Large intestine (tissue), 3 donors: Measurements from ENCODE around the gene HIRA. TPM values are rescaled to one million over a fixed set of nuclear protein-coding genes. Genes with fewer than 3 reads are reported as not detected.

ENCODE experiments used
- DNase-seq, 2 donors: peaks; one replicate each; pipeline versions ENCODE4 v3.0.0 to v3.0.0-alpha.2; 2013
- H3K27ac ChIP-seq: one replicate; pipeline ENCODE4 v1.5.1; 2013; ENCODE audit warnings: low read length
- H3K27me3 ChIP-seq: 2 replicates; pipeline ENCODE4 v1.6.1; 2013; ENCODE audit warnings: low read length; ENCODE audit not compliant: control insufficient read depth, insufficient read depth
- H3K36me3 ChIP-seq: 2 replicates; pipeline ENCODE4 v1.6.1; 2013; ENCODE audit warnings: low read length; ENCODE audit not compliant: control insufficient read depth, insufficient read depth
- H3K4me1 ChIP-seq: one replicate; pipeline ENCODE4 v1.6.1; 2013; ENCODE audit warnings: low read length; ENCODE audit not compliant: control insufficient read depth, insufficient read depth
- H3K4me3 ChIP-seq: one replicate; pipeline ENCODE4 v1.5.1; 2013; ENCODE audit warnings: low read length
- H3K9me3 ChIP-seq: one replicate; pipeline ENCODE4 v1.6.1; 2013; ENCODE audit warnings: mild to moderate bottlenecking, low read depth, low read length, moderate library complexity; ENCODE audit not compliant: control insufficient read depth
- WGBS: methylation state at CpG from one replicate; pipeline ENCODE4 v1.1.5; 2013; ENCODE audit warnings: low lambda C conversion rate; ENCODE audit not compliant: insufficient coverage; 5-methylcytosine and 5-hydroxymethylcytosine counted together
- polyA plus RNA-seq: library from polyadenylated mRNA; unstranded; fragments of 120-200 nt; gene quantifications from one replicate; pipeline ENCODE4 v1.2.1, GENCODE V29; 2013

HIRA gene
- polyA plus RNA-seq, 1 donor = 29.6 TPM

- DNase-seq = no peak
- Histone ChIP-seq H3K27ac (no peak overlapping the region), H3K9me3 (no peaks in the 10 kb centered on the region), H3K27me3 (no peaks in the 10 kb centered on the region), H3K4me3 (no peak overlapping the region), H3K4me1 (no peaks in the 10 kb centered on the region), H3K36me3 (peaks cover 92% of the 10 kb centered on the region)
- WGBS = no CpG with 5 or more reads among the region's 14 CpGs
Observed at GRCh38 chr22:19357270-19358105, 74.0 kb downstream of the HIRA start.

GRCh38 chr22:19356708-19357269 lies 74.7 kb downstream of the HIRA start:
- no CpG with 5 or more reads among the region's 8 CpGs for WGBS
- no peak overlapping the region for H3K4me3 ChIP-seq
- H3K36me3 ChIP-seq = peaks cover 95% of the 10 kb centered on the region
- no peak for DNase-seq
- H3K9me3 ChIP-seq = no peaks in the 10 kb centered on the region
- H3K27me3 ChIP-seq = no peaks in the 10 kb centered on the region
- H3K4me1 ChIP-seq = no peaks in the 10 kb centered on the region
- H3K27ac ChIP-seq = no peak overlapping the region

- Histone ChIP-seq H3K27me3 (no peaks in the 10 kb centered on the region), H3K4me3 (no peak overlapping the region), H3K27ac (no peak overlapping the region), H3K36me3 (peaks cover 95% of the 10 kb centered on the region), H3K4me1 (no peaks in the 10 kb centered on the region), H3K9me3 (no peaks in the 10 kb centered on the region)
- WGBS = no CpG with 5 or more reads among the region's 7 CpGs
- no peak for DNase-seq
Observed at GRCh38 chr22:19355413-19356157, 75.9 kb downstream of the HIRA start.

- Histone ChIP-seq H3K36me3 (peaks cover 95% of the 10 kb centered on the region), H3K4me1 (no peaks in the 10 kb centered on the region), H3K27ac (no peak overlapping the region), H3K4me3 (no peak overlapping the region), H3K9me3 (no peaks in the 10 kb centered on the region), H3K27me3 (no peaks in the 10 kb centered on the region)
- no peak for DNase-seq
- WGBS = no CpG with 5 or more reads among the region's 5 CpGs
Observed at GRCh38 chr22:19354201-19354600, 77.3 kb downstream of the HIRA start.

- no peaks in the 10 kb centered on the region for H3K9me3 ChIP-seq
- WGBS = no CpG with 5 or more reads among the region's 18 CpGs
- no peaks in the 10 kb centered on the region for H3K4me1 ChIP-seq
- peaks cover 91% of the 10 kb centered on the region for H3K36me3 ChIP-seq
- H3K4me3 ChIP-seq = no peak overlapping the region
- H3K27ac ChIP-seq = no peak overlapping the region
- no peaks in the 10 kb centered on the region for H3K27me3 ChIP-seq
- DNase-seq = no peak
Observed at GRCh38 chr22:19353363-19354131, 78.0 kb downstream of the HIRA start.

GRCh38 chr22:19352766-19353165 lies 78.8 kb downstream of the HIRA start:
- no peaks in the 10 kb centered on the region for H3K9me3 ChIP-seq
- H3K4me1 ChIP-seq = no peaks in the 10 kb centered on the region
- no peak for DNase-seq
- WGBS = no CpG with 5 or more reads among the region's 4 CpGs
- no peak overlapping the region for H3K4me3 ChIP-seq
- no peak overlapping the region for H3K27ac ChIP-seq
- H3K27me3 ChIP-seq = no peaks in the 10 kb centered on the region
- peaks cover 89% of the 10 kb centered on the region for H3K36me3 ChIP-seq

- H3K27ac ChIP-seq = no peak overlapping the region
- H3K9me3 ChIP-seq = no peaks in the 10 kb centered on the region
- H3K4me3 ChIP-seq = no peak overlapping the region
- no peaks in the 10 kb centered on the region for H3K27me3 ChIP-seq
- no peaks in the 10 kb centered on the region for H3K4me1 ChIP-seq
- no peak for DNase-seq
- H3K36me3 ChIP-seq = peaks cover 87% of the 10 kb centered on the region
- WGBS = 80% methylated on average over 1 of the region's 6 CpGs
Observed at GRCh38 chr22:19352217-19352616, 79.3 kb downstream of the HIRA start.

- H3K36me3 ChIP-seq = peaks cover 87% of the 10 kb centered on the region
- DNase-seq = no peak
- WGBS = 100% methylated on average over 3 of the region's 6 CpGs
Observed at GRCh38 chr22:19351604-19352003, 79.9 kb downstream of the HIRA start.

GRCh38 chr22:19350947-19351346 lies 80.6 kb downstream of the HIRA start:
- H3K36me3 ChIP-seq = peaks cover 87% of the 10 kb centered on the region
- no peak overlapping the region for H3K27ac ChIP-seq
- H3K4me1 ChIP-seq = no peaks in the 10 kb centered on the region
- H3K4me3 ChIP-seq = no peak overlapping the region
- H3K27me3 ChIP-seq = no peaks in the 10 kb centered on the region
- no peaks in the 10 kb centered on the region for H3K9me3 ChIP-seq
- DNase-seq = no peak
- WGBS = 100% methylated on average over 2 of the region's 9 CpGs

More at GRCh38 chr22:19351604-19352003, 79.9 kb downstream of the HIRA start:
- Histone ChIP-seq H3K27me3 (no peaks in the 10 kb centered on the region), H3K9me3 (no peaks in the 10 kb centered on the region), H3K4me3 (no peak overlapping the region), H3K27ac (no peak overlapping the region), H3K4me1 (no peaks in the 10 kb centered on the region)

- Histone ChIP-seq H3K4me1 (no peaks in the 10 kb centered on the region), H3K27me3 (no peaks in the 10 kb centered on the region), H3K9me3 (no peaks in the 10 kb centered on the region), H3K4me3 (no peak overlapping the region), H3K36me3 (peaks cover 87% of the 10 kb centered on the region), H3K27ac (no peak overlapping the region)
- 100% methylated on average over 1 of the region's 1 CpG for WGBS
- no peak for DNase-seq
Observed at GRCh38 chr22:19350476-19350859, 81.1 kb downstream of the HIRA start.
